Mesothelial cell of epicardium (in vitro differentiated cells): ENCODE data around the gene ERF. TPM values are rescaled to one million over a fixed set of nuclear protein-coding genes. Genes with fewer than 3 reads are reported as not detected.

ENCODE experiments used
- DNase-seq, 2 experiments: peaks; one replicate each; pipeline ENCODE4 v3.0.0; 2021; ENCODE audit warnings: low spot score in 2 of 2; ENCODE audit not compliant: unreplicated experiment in 2 of 2
- H3K27ac Mint-ChIP-seq: 2 replicates; pipeline ENCODE4 v1.8.0; 2021; ENCODE audit warnings: mixed read lengths
- H3K27me3 Mint-ChIP-seq: 2 replicates; pipeline ENCODE4 v1.8.0; 2021; ENCODE audit warnings: low read depth, mixed read lengths
- H3K36me3 Mint-ChIP-seq: 2 replicates; pipeline ENCODE4 v1.8.0; 2021; ENCODE audit warnings: mixed read lengths
- H3K4me1 Mint-ChIP-seq: 2 replicates; pipeline ENCODE4 v1.8.0; 2021; ENCODE audit warnings: mixed read lengths
- H3K4me3 Mint-ChIP-seq: 2 replicates; pipeline ENCODE4 v1.8.0; 2021; ENCODE audit warnings: mild to moderate bottlenecking, moderate library complexity, mixed read lengths
- H3K9me3 Mint-ChIP-seq: 2 replicates; pipeline ENCODE4 v1.8.0; 2021; ENCODE audit warnings: mixed read lengths
- total RNA-seq: library from RNA; stranded (reverse); gene quantifications from 3 replicates; pipeline ENCODE4 v1.2.1, GENCODE V29; 2021
- TF ChIP-seq, protein P1 (sequence below): fragments of 200-600 bp; sonication (generic); IDR thresholded peaks from one replicate; pipeline ENCODE4 v1.5.0; 2021; ENCODE audit warnings: antibody characterized with exemption; ENCODE audit not compliant: unreplicated experiment

ERF gene
- total RNA-seq, 1 donor from 2014 or later, result 92.1 TPM

DNA sequence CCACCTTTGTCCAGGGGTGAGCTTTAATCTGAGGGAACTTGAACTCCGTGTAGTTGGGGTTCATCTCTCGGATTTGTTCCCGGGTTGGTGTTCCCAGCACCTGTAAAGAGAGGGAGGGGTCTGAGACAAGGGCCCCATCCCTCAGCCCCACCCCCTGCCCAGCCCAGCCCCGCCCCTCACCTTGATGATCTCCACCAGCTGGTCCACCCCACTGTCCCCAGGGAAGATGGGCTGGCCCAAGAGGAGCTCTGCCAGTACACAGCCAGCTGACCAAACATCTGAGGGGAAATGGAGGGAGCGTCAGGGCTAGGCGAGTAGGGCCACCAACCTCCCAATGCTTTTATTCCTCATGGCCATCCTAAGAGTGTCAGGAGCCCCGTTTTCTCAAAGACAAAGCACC lies 21.8 kb downstream of the ERF start:
- Mint-ChIP-seq H3K4me3 (no peak overlapping the region), H3K27ac (no peak overlapping the region), H3K36me3 (peaks cover 50% of the 10 kb centered on the region), H3K9me3 (no peaks in the 10 kb centered on the region), H3K27me3 (no peaks in the 10 kb centered on the region), H3K4me1 (peaks cover 2% of the 10 kb centered on the region)
- TF ChIP-seq, protein P1, sequence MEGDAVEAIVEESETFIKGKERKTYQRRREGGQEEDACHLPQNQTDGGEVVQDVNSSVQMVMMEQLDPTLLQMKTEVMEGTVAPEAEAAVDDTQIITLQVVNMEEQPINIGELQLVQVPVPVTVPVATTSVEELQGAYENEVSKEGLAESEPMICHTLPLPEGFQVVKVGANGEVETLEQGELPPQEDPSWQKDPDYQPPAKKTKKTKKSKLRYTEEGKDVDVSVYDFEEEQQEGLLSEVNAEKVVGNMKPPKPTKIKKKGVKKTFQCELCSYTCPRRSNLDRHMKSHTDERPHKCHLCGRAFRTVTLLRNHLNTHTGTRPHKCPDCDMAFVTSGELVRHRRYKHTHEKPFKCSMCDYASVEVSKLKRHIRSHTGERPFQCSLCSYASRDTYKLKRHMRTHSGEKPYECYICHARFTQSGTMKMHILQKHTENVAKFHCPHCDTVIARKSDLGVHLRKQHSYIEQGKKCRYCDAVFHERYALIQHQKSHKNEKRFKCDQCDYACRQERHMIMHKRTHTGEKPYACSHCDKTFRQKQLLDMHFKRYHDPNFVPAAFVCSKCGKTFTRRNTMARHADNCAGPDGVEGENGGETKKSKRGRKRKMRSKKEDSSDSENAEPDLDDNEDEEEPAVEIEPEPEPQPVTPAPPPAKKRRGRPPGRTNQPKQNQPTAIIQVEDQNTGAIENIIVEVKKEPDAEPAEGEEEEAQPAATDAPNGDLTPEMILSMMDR, result no peak
- DNase-seq, result no peak

DNA sequence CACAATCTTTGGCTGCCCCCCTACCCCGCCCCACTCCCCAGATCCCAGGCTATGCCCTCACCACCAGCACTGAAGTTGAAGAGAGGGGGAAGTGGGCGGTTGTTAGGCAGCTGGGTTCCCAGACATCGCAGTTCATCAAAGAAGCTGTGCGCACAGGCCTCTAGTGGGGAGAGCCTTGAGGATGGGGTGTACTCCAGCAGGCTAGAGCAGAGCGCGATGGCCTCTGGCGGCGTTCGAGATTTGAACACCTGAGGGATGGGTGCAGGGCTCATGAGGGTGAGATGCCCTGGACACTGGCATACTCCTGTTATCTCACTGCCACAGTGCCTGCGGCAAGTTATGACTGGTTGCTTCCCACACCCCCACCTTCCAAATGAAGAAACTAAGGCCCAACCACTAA lies 22.5 kb downstream of the ERF start:
- H3K36me3 Mint-ChIP-seq, result peaks cover 54% of the 10 kb centered on the region

DNA sequence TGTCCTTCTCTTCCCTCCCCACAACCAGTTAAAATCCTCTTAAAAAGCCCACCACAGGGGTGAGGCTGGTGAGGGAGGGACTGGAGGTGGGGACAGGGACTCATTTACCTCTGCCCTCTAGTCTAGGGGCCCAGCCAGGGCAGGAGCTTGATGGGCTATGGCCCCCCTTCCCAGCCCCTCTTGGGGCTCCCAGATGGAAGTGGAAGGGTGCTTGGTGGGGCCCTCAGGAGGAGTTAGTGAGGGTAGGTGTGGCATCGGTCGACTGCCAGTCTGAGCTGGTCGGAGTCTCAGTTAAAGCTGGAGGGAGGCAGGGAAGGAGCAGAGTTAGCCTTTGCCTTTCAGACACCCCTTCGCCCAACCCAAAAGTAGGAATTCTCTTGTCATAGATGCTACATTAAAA lies 24.4 kb downstream of the ERF start:
- peaks cover 52% of the 10 kb centered on the region for H3K36me3 Mint-ChIP-seq
- DNase-seq, result no peak
- H3K27ac Mint-ChIP-seq, result no peak overlapping the region
- no peak overlapping the region for H3K4me3 Mint-ChIP-seq
- H3K4me1 Mint-ChIP-seq, result peaks cover 2% of the 10 kb centered on the region
- H3K27me3 Mint-ChIP-seq, result no peaks in the 10 kb centered on the region
- no peaks in the 10 kb centered on the region for H3K9me3 Mint-ChIP-seq
- TF ChIP-seq, protein P1, result no peak

More for the DNA sequence above, 22.5 kb downstream of the ERF start:
- H3K4me3 Mint-ChIP-seq, result no peak overlapping the region
- H3K9me3 Mint-ChIP-seq, result no peaks in the 10 kb centered on the region
- peaks cover 2% of the 10 kb centered on the region for H3K4me1 Mint-ChIP-seq
- no peak for DNase-seq
- TF ChIP-seq, protein P1, result no peak
- H3K27me3 Mint-ChIP-seq, result no peaks in the 10 kb centered on the region
- H3K27ac Mint-ChIP-seq, result no peak overlapping the region

DNA sequence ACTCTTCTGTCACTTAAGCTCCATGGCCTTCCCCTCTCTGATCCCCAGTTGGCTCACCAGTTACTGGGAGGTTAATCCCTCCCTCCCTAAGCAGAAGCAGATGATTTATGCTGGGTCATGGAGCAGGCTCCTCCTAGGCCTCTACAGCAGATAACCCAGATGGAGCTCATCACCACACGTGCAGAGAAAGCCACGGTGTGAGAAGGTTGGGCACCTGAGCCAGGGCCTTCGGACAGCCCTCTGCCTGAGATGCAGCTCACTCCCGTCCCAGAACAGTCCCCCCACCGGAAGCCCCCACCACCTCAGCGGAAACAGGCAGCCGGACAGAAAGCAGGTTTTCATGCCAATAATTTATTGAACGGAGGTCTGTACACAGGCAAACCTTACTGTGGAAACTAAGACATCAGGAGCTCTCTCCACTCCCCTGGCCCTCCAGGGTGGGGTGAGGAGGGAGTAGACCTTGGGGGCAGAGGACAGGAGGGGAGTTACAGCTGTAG lies 25.0 kb downstream of the ERF start:
- Mint-ChIP-seq H3K4me1 (peaks cover 2% of the 10 kb centered on the region), H3K27ac (peak overlapping the region; percentile 47), H3K4me3 (no peak overlapping the region), H3K36me3 (peaks cover 46% of the 10 kb centered on the region), H3K9me3 (no peaks in the 10 kb centered on the region), H3K27me3 (no peaks in the 10 kb centered on the region)
- no peak for DNase-seq
- TF ChIP-seq, protein P1, result no peak

DNA sequence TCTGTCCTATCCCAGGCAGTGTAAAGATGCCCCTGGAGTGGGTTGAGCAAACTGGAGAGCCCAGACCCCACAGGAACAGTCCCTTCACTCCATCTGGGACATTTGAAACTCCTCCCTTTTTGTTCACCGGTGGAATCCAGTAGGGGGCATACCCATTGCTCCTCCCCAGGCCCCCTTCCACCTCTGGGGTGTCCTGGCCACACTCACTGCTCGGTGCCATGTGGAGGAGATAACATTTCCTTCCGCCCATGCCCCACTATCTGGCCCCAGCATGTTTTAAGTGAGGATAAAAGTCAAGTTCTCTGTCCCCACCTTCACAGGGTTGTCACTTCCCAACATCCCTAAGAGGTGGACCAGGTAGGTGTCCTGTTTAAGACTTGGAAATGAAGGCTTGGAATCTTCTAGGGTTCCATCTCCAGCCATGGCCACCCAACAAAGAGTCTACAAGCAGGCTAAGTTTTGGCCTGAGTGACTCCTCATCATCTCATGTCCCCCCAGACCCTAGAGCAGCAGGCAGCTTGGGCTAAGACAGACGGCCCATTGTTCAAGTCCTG lies 25.6 kb downstream of the ERF start:
- Mint-ChIP-seq H3K4me1 (peaks cover 2% of the 10 kb centered on the region), H3K27me3 (no peaks in the 10 kb centered on the region), H3K36me3 (peaks cover 49% of the 10 kb centered on the region), H3K9me3 (no peaks in the 10 kb centered on the region), H3K27ac (peak overlapping the region; percentile 47), H3K4me3 (no peak overlapping the region)
- no peak for DNase-seq
- TF ChIP-seq, protein P1, result no peak
